ENCODE data around the gene HSD17B12.

The HSD17B12 gene

GRCh38 chr11:43892851-43893250 lies 212.3 kb downstream of the HSD17B12 start:
- no peak for DNase-seq (ENCODE audit: low read depth, low spot score)
- ChIA-PET POLR2A (no interaction called here), CTCF (interaction anchor here (0.7 to 14.4 kb wide), 5 partner anchors 11 to 201 kb away, joined by 3 to 444 read pairs (median 24); partner anchors contain the start of gene C11orf96)
- TF ChIP-seq CTCF (IDR thresholded peaks at IDR 0.05; ENCODE audit: insufficient read depth, low read length, missing control alignments), result no peak
- H3K4me3 ChIP-seq (ENCODE audit: low read depth, low read length), result no peak overlapping the region

GRCh38 chr11:43894546-43894945 lies 214.0 kb downstream of the HSD17B12 start:
- no peak overlapping the region for H3K4me3 ChIP-seq (ENCODE audit: low read depth, low read length)
- ChIA-PET POLR2A (no interaction called here), CTCF (interaction anchor here (0.9 to 14.4 kb wide), 6 partner anchors 10 to 144 kb away, joined by 3 to 444 read pairs (median 14); partner anchors contain the start of gene C11orf96)
- no peak for TF ChIP-seq CTCF (IDR thresholded peaks at IDR 0.05; ENCODE audit: insufficient read depth, low read length, missing control alignments)
- DNase-seq (ENCODE audit: low read depth, low spot score), result no peak

- H3K4me3 ChIP-seq (ENCODE audit: low read depth, low read length), result no peak overlapping the region
- CTCF ChIA-PET, result interaction anchor here (0.8 to 14.4 kb wide), 3 partner anchors 13 to 143 kb away, joined by 3 to 444 read pairs (median 180); partner anchors contain the start of gene C11orf96
- POLR2A ChIA-PET, result no interaction called here
- no peak for TF ChIP-seq CTCF (IDR thresholded peaks at IDR 0.05; ENCODE audit: insufficient read depth, low read length, missing control alignments)
- DNase-seq (ENCODE audit: low read depth, low spot score), result no peak
These were observed 215.1 kb downstream of the HSD17B12 start for GRCh38 chr11:43895601-43896000.

DNA sequence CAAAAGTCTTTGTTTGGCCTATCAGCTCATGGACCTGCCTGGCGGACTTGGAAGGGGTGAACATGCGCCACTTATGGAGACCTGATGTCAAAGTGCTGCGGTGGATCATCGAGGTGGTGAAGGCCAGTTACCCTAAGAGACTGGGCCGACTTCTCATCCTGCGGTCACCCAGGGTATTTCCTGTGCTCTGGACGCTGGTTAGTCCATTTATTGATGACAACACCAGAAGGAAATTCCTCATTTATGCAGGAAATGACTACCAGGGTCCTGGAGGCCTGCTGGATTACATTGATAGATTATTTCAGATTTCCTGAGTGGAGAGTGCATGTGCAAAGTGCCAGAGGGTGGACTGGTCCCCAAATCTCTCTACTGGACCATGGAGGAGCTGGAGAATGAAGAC lies 218.0 kb downstream of the HSD17B12 start:
- ChIA-PET POLR2A (no interaction called here), CTCF (interaction anchor here (2.0 to 14.4 kb wide), 3 partner anchors 9 to 140 kb away, joined by 5 to 444 read pairs (median 34); no protein-coding TSS in a partner anchor)
- DNase-seq (ENCODE audit: low read depth, low spot score), result no peak

DNA sequence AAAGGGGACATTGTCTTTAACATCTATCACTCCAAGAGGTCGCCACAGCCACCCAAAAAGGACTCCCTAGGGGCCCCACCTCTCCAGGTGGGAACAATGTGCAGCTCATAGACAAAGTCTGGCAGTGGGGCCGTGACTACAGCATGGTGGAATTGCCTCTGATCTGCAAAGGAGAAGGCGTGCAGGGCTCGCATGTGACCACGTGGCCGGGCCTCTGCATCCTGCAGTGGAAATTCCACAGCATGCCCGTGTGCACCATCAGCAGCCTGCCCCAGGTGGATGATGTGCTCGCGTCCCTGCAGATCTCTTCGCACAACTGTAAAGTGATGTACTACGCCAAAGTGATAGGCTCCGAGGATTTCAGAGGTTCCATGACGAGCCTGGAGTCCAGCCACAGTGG lies 218.6 kb downstream of the HSD17B12 start:
- ChIA-PET CTCF (interaction anchor here (2.0 to 14.4 kb wide), 3 partner anchors 10 to 139 kb away, joined by 5 to 444 read pairs (median 34); no protein-coding TSS in a partner anchor), POLR2A (no interaction called here)
- no peak overlapping the region for H3K4me3 ChIP-seq (ENCODE audit: low read depth, low read length)
- TF ChIP-seq CTCF (IDR thresholded peaks at IDR 0.05; ENCODE audit: insufficient read depth, low read length, missing control alignments), result no peak
- no peak for DNase-seq (ENCODE audit: low read depth, low spot score)

More for the DNA sequence above, 218.0 kb downstream of the HSD17B12 start:
- no peak overlapping the region for H3K4me3 ChIP-seq (ENCODE audit: low read depth, low read length)
- TF ChIP-seq CTCF (IDR thresholded peaks at IDR 0.05; ENCODE audit: insufficient read depth, low read length, missing control alignments), result no peak

DNA sequence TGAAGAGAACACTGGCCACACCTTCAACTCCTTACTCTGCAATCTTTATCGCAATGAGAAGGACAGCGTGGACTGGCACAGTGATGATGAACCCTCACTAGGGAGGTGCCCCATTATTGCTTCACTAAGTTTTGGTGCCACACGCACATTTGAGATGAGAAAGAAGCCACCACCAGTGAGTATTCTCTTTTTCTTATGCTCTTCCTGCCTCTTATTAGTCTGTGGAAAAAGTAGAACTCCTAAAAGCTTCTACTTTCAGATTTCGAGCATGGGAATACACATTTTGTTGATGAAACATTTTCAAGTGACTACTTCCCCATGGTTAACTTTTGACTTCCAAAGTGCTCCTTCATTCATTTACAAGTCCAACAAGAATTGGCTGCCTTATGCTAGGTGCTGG lies 221.0 kb downstream of the HSD17B12 start:
- CTCF ChIA-PET, result no interaction called here
- no peak for TF ChIP-seq CTCF (IDR thresholded peaks at IDR 0.05; ENCODE audit: insufficient read depth, low read length, missing control alignments)
- POLR2A ChIA-PET, result no interaction called here
- no peak overlapping the region for H3K4me3 ChIP-seq (ENCODE audit: low read depth, low read length)
- no peak for DNase-seq (ENCODE audit: low read depth, low spot score)

All from AG04449 (cell line).